ENCODE results near the gene SMARCD3. TPM values are rescaled to one million over a fixed set of nuclear protein-coding genes. Genes with fewer than 3 reads are reported as not detected.
A peak's percentile ranks its signal among the peaks of the same experiment; 100 is the strongest.

Gene SMARCD3
- total and polyA plus RNA-seq, 2 of the 13 experiments (the other 11 are each of a cell fraction or from before 2014, with no cell fraction given): 0.20 to 0.62 TPM

DNA sequence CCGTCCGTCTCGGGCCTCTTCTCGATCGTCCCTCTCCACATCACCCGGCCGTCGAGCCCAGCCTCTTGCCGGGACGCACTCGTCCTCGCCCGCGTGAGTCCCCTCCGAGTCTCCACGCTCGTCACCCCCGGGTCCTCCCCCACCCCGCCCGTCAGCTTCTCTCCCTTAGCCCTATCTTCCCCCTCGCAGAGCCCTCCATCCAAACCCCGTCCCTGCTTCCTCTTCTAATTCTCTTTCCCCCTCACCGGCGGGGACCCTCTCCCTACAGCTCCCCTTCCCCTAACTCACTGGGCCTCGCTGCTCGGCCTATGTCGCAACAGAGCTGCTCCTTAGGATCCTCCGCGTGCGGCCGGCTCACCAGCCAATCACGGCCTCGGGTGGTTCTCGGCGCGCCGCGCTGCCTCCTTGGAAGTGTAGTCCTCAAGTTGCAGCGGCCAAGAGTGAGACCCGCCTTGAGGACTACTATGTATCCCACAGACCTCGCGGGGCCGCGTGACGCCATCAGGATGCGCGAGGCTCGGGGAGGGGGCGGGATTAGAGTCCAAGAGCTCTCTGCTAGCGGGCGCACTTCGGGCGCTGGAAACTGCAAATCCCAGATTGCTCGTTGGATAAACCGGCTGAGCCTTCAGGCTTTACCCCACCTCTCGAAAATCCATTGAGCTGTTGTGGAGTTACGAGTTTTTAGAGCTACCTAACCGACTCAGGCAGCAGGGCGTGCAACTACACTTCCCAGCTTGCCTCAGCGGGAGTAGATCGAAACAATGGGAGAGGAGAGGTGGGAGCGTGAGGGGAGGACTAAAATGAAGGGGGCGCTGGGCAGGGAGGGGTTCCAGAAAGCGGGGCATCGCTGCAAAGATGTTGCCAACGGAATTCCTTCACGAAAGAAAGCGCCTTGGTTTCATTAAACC, 21.4 kb downstream of the SMARCD3 start, which contains the start of gene ABCF2 (continued):
- no peak for TF ChIP-seq FOXA1 (IDR thresholded peaks at IDR 0.05)
- no peak for TF ChIP-seq FOXA1 (CRISPR knock-in tag; IDR thresholded peaks at IDR 0.05)
- TF ChIP-seq, protein P1, sequence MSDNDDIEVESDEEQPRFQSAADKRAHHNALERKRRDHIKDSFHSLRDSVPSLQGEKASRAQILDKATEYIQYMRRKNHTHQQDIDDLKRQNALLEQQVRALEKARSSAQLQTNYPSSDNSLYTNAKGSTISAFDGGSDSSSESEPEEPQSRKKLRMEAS (IDR thresholded peaks at IDR 0.05): peak; percentile 85
- peak; percentile 91 for TF ChIP-seq ZFY (CRISPR knock-in tag; IDR thresholded peaks at IDR 0.05)
- TF ChIP-seq, protein P2, sequence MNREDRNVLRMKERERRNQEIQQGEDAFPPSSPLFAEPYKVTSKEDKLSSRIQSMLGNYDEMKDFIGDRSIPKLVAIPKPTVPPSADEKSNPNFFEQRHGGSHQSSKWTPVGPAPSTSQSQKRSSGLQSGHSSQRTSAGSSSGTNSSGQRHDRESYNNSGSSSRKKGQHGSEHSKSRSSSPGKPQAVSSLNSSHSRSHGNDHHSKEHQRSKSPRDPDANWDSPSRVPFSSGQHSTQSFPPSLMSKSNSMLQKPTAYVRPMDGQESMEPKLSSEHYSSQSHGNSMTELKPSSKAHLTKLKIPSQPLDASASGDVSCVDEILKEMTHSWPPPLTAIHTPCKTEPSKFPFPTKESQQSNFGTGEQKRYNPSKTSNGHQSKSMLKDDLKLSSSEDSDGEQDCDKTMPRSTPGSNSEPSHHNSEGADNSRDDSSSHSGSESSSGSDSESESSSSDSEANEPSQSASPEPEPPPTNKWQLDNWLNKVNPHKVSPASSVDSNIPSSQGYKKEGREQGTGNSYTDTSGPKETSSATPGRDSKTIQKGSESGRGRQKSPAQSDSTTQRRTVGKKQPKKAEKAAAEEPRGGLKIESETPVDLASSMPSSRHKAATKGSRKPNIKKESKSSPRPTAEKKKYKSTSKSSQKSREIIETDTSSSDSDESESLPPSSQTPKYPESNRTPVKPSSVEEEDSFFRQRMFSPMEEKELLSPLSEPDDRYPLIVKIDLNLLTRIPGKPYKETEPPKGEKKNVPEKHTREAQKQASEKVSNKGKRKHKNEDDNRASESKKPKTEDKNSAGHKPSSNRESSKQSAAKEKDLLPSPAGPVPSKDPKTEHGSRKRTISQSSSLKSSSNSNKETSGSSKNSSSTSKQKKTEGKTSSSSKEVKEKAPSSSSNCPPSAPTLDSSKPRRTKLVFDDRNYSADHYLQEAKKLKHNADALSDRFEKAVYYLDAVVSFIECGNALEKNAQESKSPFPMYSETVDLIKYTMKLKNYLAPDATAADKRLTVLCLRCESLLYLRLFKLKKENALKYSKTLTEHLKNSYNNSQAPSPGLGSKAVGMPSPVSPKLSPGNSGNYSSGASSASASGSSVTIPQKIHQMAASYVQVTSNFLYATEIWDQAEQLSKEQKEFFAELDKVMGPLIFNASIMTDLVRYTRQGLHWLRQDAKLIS (CRISPR knock-in tag; IDR thresholded peaks at IDR 0.05): no peak
- peak; percentile 58; the same call in 1 of the 2 replicates for TF ChIP-seq KDM5B (CRISPR knock-in tag; IDR thresholded peaks at IDR 0.05; ENCODE audit: borderline replicate concordance)
- no peak; the same call in 1 of the 2 replicates for TF ChIP-seq ZZZ3 (CRISPR knock-in tag; IDR thresholded peaks at IDR 0.05; ENCODE audit: borderline replicate concordance)
- TF ChIP-seq ZFP90 (CRISPR knock-in tag; IDR thresholded peaks at IDR 0.05; ENCODE audit: borderline replicate concordance): no peak
- TF ChIP-seq ZNF713 (CRISPR knock-in tag; IDR thresholded peaks at IDR 0.05): no peak
- no peak; the same call in 1 of the 2 replicates for TF ChIP-seq ERF (CRISPR knock-in tag; IDR thresholded peaks at IDR 0.05)
- TF ChIP-seq ZNF256 (CRISPR knock-in tag; conservative IDR thresholded peaks at IDR 0.05): no peak
- no peak for TF ChIP-seq PLRG1 (conservative IDR thresholded peaks at IDR 0.05)
- peak; percentile 40; the same call in 1 of the 2 replicates for TF ChIP-seq ZNF274 (CRISPR knock-in tag; IDR thresholded peaks at IDR 0.05)
- TF ChIP-seq RBFOX2 (IDR thresholded peaks at IDR 0.05; ENCODE audit: low read depth, low read length): peak; percentile 68
- no peak for TF ChIP-seq ZNF530 (CRISPR knock-in tag; IDR thresholded peaks at IDR 0.05; ENCODE audit: low read depth)
- TF ChIP-seq ZSCAN31 (CRISPR knock-in tag; IDR thresholded peaks at IDR 0.05; ENCODE audit: low read depth): peak; percentile 51; the same call in 1 of the 2 replicates
- TF ChIP-seq, protein P3, sequence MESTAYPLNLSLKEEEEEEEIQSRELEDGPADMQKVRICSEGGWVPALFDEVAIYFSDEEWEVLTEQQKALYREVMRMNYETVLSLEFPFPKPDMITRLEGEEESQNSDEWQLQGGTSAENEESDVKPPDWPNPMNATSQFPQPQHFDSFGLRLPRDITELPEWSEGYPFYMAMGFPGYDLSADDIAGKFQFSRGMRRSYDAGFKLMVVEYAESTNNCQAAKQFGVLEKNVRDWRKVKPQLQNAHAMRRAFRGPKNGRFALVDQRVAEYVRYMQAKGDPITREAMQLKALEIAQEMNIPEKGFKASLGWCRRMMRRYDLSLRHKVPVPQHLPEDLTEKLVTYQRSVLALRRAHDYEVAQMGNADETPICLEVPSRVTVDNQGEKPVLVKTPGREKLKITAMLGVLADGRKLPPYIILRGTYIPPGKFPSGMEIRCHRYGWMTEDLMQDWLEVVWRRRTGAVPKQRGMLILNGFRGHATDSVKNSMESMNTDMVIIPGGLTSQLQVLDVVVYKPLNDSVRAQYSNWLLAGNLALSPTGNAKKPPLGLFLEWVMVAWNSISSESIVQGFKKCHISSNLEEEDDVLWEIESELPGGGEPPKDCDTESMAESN (CRISPR knock-in tag; conservative IDR thresholded peaks at IDR 0.05): no peak
- TF ChIP-seq, protein P4, sequence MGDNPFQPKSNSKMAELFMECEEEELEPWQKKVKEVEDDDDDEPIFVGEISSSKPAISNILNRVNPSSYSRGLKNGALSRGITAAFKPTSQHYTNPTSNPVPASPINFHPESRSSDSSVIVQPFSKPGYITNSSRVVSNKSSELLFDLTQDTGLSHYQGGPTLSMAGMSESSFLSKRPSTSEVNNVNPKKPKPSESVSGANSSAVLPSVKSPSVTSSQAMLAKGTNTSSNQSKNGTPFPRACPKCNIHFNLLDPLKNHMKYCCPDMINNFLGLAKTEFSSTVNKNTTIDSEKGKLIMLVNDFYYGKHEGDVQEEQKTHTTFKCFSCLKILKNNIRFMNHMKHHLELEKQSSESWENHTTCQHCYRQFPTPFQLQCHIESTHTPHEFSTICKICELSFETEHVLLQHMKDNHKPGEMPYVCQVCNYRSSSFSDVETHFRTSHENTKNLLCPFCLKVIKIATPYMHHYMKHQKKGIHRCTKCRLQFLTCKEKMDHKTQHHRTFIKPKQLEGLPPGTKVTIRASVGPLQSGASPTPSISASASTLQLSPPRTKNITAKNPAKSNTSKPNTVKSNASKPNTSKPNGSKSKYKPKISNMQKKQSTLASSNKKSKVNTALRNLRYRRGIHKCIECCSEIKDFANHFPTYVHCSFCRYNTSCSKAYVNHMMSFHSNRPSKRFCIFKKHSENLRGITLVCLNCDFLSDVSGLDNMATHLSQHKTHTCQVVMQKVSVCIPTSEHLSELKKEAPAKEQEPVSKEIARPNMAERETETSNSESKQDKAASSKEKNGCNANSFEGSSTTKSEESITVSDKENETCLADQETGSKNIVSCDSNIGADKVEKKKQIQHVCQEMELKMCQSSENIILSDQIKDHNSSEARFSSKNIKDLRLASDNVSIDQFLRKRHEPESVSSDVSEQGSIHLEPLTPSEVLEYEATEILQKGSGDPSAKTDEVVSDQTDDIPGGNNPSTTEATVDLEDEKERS (CRISPR knock-in tag; IDR thresholded peaks at IDR 0.05): 0 out of 2 replicates have a peak, but pooled peaks have one; percentile 42
- 0 out of 2 replicates have a peak, but pooled peaks have one; percentile 43 for TF ChIP-seq ZNF615 (CRISPR knock-in tag; IDR thresholded peaks at IDR 0.05; ENCODE audit: borderline replicate concordance)
- TF ChIP-seq ZNF33A (CRISPR knock-in tag; IDR thresholded peaks at IDR 0.05; ENCODE audit: borderline replicate concordance): no peak
- peak; percentile 21 for TF ChIP-seq SKI (IDR thresholded peaks at IDR 0.05; ENCODE audit: partially characterized antibody)

Measured in HepG2 (cell line).